Esophagus muscularis mucosa (tissue), 4 donors: ENCODE measurements around the gene BLACAT1.

ENCODE experiments used
- EP300 ChIP-seq: sonication (generic); formaldehyde crosslinking; IDR thresholded peaks from one replicate; pipeline ENCODE4 v1.6.1; 2017; ENCODE audit warnings: antibody characterized with exemption
- POLR2A ChIP-seq: fragments of 450-650 bp; IDR thresholded peaks from one replicate; pipeline ENCODE4 v1.6.1; 2017; ENCODE audit warnings: antibody characterized with exemption, moderate library complexity, mild to moderate bottlenecking, low read depth
- POLR2AphosphoS5 ChIP-seq, 2 donors: sonication (generic); formaldehyde crosslinking; IDR thresholded peaks; one replicate each; pipeline ENCODE4 v1.6.1; 2017; ENCODE audit warnings: antibody characterized with exemption in 2 of 2
- TF ChIP-seq, protein P1 (sequence below), 3 experiments: fragments of 200-600 bp in 2 of 3; fragments of 450-650 bp in 1 of 3; sonication (generic) in 2 of 3; IDR thresholded peaks; one replicate each; pipeline ENCODE4 v1.5.1; 2017 to 2019; ENCODE audit warnings: antibody characterized with exemption in 3 of 3, mild to moderate bottlenecking in 2 of 3, moderate library complexity in 1 of 3

DNA sequence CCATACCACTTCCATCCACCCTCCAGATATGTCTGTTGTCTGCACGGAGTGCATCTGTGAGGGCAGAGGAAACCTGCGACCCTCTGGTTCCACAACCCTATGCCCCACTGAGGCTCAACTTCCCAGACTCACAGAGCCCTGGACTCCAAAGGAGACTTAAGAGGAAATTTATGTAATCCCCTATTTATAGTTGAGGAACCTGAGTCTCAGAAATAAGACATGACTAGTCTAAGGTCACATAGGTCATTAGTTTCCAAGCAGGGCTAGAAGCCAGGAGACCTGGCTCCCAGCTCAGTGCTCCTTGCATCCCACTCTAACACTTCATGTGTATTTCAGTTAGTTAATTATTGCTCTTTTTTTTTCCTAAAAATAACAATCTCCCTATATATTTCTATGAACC lies 18.3 kb downstream of the BLACAT1 start:
- TF ChIP-seq, protein P1, sequence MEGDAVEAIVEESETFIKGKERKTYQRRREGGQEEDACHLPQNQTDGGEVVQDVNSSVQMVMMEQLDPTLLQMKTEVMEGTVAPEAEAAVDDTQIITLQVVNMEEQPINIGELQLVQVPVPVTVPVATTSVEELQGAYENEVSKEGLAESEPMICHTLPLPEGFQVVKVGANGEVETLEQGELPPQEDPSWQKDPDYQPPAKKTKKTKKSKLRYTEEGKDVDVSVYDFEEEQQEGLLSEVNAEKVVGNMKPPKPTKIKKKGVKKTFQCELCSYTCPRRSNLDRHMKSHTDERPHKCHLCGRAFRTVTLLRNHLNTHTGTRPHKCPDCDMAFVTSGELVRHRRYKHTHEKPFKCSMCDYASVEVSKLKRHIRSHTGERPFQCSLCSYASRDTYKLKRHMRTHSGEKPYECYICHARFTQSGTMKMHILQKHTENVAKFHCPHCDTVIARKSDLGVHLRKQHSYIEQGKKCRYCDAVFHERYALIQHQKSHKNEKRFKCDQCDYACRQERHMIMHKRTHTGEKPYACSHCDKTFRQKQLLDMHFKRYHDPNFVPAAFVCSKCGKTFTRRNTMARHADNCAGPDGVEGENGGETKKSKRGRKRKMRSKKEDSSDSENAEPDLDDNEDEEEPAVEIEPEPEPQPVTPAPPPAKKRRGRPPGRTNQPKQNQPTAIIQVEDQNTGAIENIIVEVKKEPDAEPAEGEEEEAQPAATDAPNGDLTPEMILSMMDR (IDR thresholded peaks at IDR 0.05), result no peak
- no peak for TF ChIP-seq POLR2AphosphoS5 (IDR thresholded peaks at IDR 0.05)
- no peak for TF ChIP-seq POLR2A
- TF ChIP-seq EP300, result no peak
